Right lobe of liver (tissue), 4 donors: ENCODE results near the gene TBC1D24.

Experiments used
- CTCF ChIP-seq, 4 donors: fragments of 200-600 bp in 3 of 4; fragments of 450-650 bp in 1 of 4; IDR thresholded peaks; one replicate each; pipeline versions ENCODE4 v1.5.1 to v1.8.0; 2016 to 2022; ENCODE audit warnings: antibody characterized with exemption in 4 of 4, mild to moderate bottlenecking in 2 of 4
- POLR2A ChIP-seq: fragments of 450-650 bp; IDR thresholded peaks from one replicate; pipeline ENCODE4 v1.6.1; 2017; ENCODE audit warnings: antibody characterized with exemption, mild to moderate bottlenecking
- donor health status: DM: no; HTN: no; CAD: no.
- donor health status: DM: no; HTN: no; CAD: no.
- donor health status: DM: no; HTN: yes; CAD: no.

GRCh38 chr16:2492292-2492691 is 17.4 kb downstream of the TBC1D24 start:
- no peak for TF ChIP-seq POLR2A
- no peak for TF ChIP-seq CTCF (IDR thresholded peaks at IDR 0.05)
